Brain pericyte (primary cell): ENCODE measurements around the gene HEXIM2.

Experiments
- DNase-seq: peaks from one replicate; pipeline ENCODE4 v3.0.0-alpha.2; 2012; ENCODE audit warnings: low read depth, low spot score

Gene HEXIM2

GRCh38 chr17:45127548-45128300 is 34.0 kb upstream of the HEXIM2 start:
- DNase-seq: no peak

GRCh38 chr17:45128331-45128730 is 33.3 kb upstream of the HEXIM2 start:
- DNase-seq: no peak

GRCh38 chr17:45128989-45129388 is 32.7 kb upstream of the HEXIM2 start:
- DNase-seq: no peak

GRCh38 chr17:45129426-45129939 is 32.2 kb upstream of the HEXIM2 start:
- DNase-seq: no peak

- no peak for DNase-seq
Observed at GRCh38 chr17:45129940-45130680, 31.6 kb upstream of the HEXIM2 start.

- no peak for DNase-seq
Observed at GRCh38 chr17:45130681-45131615, 30.7 kb upstream of the HEXIM2 start.

GRCh38 chr17:45131616-45132319 is 29.9 kb upstream of the HEXIM2 start:
- DNase-seq: no peak

- no peak for DNase-seq
Observed at GRCh38 chr17:45132320-45132571, 29.4 kb upstream of the HEXIM2 start, which contains the start of gene PLCD3. PLCD3 (minus strand) TSS chr17:45132515; CDS start chr17:45132410, 105 bp downstream.

GRCh38 chr17:45132572-45133463 is 28.9 kb upstream of the HEXIM2 start:
- DNase-seq: no peak

- DNase-seq: peak; percentile 94
Observed at GRCh38 chr17:45135192-45135977, 26.3 kb upstream of the HEXIM2 start, which contains the start of gene ACBD4. ACBD4 (plus strand) TSS chr17:45135687; CDS start chr17:45136145, 458 bp downstream.

GRCh38 chr17:45135978-45136791 is 25.5 kb upstream of the HEXIM2 start:
- DNase-seq: no peak

- DNase-seq: no peak
Observed at GRCh38 chr17:45136846-45137560, 24.7 kb upstream of the HEXIM2 start.

- no peak for DNase-seq
Observed at GRCh38 chr17:45137561-45138305, 23.9 kb upstream of the HEXIM2 start.

GRCh38 chr17:45138911-45139532 is 22.7 kb upstream of the HEXIM2 start:
- no peak for DNase-seq

GRCh38 chr17:45139533-45139920 is 22.1 kb upstream of the HEXIM2 start:
- no peak for DNase-seq

GRCh38 chr17:45143094-45143670 is 18.5 kb upstream of the HEXIM2 start:
- DNase-seq: no peak
